GM20000 (cell line): ENCODE measurements around the gene DYNLT2B.
"Not testable (repeated sequence)": the region's sequence is repeated elsewhere in the genome, so short reads cannot be mapped to it uniquely, and the experiment has no call there.

Source experiments
- DNase-seq: peaks from one replicate; pipeline ENCODE4 v3.0.0; 2012; ENCODE audit warnings: low spot score
- TF ChIP-seq, protein P1 (sequence below): IDR thresholded peaks from 2 replicates; pipeline ENCODE4 v1.5.1; 2012; ENCODE audit warnings: mild to moderate bottlenecking, control low read depth; ENCODE audit errors: extremely low read depth, missing control alignments

Gene DYNLT2B

DNA sequence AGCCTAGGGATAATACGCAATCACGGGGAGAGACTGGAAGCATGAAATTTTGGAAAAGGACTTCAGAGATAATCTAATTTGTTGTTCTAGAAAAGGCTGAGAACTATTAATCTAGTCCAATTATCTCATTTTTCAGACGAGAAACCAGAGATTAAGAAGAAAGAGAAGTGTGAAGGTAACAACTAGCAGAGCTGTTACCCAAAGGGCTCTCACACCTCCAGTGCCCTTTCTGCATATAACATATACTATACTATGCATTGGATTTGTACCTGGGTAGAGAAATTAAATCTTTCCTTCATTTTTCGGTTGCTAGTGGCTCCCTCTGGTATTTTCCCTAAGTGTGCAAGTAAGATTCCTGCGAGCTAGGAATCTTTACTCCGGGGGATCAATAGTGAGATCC lies 33.5 kb upstream of the DYNLT2B start:
- no peak for DNase-seq

DNA sequence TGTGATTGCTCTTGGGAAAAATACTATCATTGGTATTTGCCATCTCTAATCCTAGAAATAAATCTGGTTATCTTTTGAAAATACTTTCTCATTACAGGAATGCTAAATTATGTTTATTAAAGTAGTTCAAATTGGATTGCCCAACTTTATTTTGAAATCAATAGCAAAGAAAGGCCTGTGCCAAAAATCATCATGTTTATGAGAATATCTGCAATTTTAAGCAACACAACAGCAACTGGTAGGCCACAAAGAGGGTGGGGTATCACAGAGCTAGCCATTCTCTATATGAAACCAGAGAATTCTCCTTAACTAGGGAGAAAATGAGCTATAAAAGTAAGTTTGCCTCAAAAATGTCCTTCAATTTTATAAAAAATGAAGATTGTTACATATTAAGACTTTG lies 32.0 kb upstream of the DYNLT2B start:
- TF ChIP-seq, protein P1, sequence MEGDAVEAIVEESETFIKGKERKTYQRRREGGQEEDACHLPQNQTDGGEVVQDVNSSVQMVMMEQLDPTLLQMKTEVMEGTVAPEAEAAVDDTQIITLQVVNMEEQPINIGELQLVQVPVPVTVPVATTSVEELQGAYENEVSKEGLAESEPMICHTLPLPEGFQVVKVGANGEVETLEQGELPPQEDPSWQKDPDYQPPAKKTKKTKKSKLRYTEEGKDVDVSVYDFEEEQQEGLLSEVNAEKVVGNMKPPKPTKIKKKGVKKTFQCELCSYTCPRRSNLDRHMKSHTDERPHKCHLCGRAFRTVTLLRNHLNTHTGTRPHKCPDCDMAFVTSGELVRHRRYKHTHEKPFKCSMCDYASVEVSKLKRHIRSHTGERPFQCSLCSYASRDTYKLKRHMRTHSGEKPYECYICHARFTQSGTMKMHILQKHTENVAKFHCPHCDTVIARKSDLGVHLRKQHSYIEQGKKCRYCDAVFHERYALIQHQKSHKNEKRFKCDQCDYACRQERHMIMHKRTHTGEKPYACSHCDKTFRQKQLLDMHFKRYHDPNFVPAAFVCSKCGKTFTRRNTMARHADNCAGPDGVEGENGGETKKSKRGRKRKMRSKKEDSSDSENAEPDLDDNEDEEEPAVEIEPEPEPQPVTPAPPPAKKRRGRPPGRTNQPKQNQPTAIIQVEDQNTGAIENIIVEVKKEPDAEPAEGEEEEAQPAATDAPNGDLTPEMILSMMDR = no peak
- DNase-seq = no peak

More for the DNA sequence above, 33.5 kb upstream of the DYNLT2B start:
- TF ChIP-seq, protein P1 = no peak

DNA sequence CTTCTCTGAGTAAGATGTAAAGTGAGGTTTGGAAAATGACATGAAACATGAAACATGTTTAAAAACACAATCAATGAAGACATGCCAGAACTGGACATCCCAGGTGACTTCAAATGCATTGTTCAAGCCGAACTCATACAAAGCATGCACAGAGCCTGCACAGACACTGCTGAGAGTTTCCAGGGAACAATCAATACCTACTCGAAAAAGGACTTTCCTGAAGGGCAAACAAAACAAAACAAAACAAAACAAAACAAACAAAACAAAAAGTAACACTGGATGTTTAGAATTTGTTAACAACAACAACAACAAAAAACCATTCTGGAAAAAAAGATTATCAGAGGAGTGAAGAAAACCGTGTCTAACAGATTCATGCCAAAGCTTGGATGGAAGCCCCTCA lies 30.7 kb upstream of the DYNLT2B start:
- TF ChIP-seq, protein P1 = no peak
- no peak for DNase-seq

DNA sequence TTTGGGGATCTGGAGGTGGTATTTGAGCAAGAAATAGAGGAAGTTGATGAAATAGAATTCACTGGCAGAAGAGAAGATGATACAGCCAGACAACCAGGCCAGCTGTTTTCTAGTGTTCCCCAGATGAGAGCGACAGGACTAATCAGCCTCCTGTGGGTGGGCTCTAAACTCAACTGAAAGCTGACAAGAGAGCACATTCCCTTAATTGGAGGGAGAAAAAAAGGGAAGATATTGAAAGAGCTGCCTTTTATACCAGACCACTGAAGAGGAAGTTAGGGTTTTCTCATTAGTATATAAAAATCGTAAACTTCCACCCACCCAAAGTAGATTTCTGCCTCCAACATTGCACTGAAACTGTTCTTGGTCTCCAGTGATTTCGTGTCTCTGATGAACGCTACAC lies 26.6 kb upstream of the DYNLT2B start:
- DNase-seq = peak; percentile 38
- TF ChIP-seq, protein P1 = no peak

DNA sequence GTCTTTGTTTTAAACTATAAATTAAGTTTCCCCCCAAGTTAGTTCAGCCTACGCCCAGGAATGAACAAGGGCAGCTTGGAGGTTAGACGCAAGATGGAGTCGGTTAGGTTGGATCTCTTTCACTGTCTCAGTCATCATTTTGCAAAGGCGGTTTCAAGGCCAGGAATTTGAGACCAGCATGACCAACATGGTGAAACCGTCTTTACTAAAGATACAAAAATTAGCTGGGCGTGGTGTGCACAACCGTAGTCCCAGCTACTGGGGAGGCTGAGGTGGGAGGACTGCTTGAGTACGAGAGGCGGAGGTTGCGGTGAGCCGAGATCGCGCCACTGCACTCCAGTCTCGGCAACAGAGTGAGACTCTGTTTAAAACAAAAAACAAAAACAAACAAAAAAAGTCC lies 25.9 kb upstream of the DYNLT2B start:
- not testable (repeated sequence) for DNase-seq

DNA sequence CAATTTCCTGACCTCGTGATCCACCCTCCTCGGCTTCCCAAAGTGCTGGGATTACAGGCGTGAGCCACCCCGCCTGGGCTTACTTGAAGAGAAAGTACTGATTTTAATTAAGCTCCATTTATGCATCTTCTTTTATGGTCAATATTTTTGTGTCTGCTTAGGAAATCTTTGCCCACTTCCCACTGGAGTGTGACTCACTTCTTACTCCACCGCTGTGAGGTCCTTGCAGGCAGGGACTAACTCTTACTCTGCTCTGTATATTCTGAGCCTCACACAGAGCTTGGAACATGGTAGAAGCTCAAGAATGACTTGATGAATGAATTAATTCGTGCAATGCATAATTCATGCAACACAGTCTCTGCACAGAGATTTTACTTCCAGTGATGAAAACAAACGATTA lies 23.1 kb upstream of the DYNLT2B start:
- no peak for DNase-seq
- TF ChIP-seq, protein P1 = no peak

DNA sequence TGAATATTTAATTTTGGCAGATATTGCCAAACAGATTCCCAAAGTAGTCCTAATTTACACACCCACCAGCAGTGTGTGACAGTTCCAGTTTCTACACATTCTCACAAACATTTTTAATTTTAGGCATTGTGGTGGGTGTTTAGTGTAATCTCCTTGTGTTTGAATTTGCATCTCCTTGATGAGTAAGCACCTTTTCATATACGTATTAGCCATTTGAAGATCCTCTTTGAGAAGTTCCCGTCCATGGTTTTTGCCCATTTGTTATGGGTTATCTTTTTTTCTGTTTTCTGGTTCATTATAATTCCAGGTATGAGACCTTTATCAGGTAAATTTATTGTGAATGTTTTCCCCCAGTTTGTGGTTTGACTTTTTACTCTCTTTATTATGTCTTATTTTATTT lies 22.4 kb upstream of the DYNLT2B start:
- DNase-seq = no peak
- TF ChIP-seq, protein P1 = no peak

DNA sequence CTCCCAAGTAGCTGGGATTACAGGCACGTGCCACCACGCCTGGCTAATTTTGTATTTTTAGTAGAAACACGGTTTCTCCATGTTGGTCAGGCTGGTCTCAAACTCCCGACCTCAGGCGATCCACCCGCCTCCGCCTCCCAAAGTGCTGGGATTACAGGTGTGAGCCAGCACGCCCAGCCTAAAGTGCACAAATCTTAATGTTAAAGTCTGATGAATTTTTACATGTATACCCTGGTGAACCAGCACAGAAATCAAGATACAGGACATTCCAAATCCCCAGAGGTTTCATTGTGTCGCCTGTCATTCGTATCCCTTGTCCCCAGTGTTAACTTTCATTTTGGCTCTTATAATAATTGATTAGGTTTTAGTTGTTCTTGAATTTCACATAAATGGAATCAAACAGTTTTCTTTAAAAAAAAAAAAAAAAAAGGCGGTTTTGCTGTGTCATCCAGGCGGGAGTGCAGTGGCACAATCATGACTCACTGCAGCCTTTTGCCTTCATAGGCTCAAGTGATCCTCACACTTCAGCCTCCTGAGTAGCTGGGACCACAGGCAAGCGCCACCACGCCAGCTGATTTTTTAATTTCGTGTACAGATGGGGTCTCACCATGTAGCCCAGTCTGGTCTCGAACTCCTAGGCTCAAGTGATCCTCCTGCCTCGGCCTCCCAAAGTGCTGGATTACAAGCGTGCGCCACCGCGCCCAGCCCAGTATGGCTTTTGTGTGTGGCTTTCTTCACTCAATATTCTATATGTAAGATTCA lies 21.6 kb upstream of the DYNLT2B start:
- TF ChIP-seq, protein P1 = no peak

More for the DNA sequence above, 21.6 kb upstream of the DYNLT2B start:
- DNase-seq = no peak
